ENCODE data around the gene C2CD5.

C2CD5 gene

GRCh38 chr12:22410486-22410885 is 133.9 kb downstream of the C2CD5 start:
- no peaks in the 10 kb centered on the region for H3K9me2 ChIP-seq (replicated peaks; ENCODE audit: insufficient read depth, low read length)
- H3K4me3 ChIP-seq (ENCODE audit: insufficient read depth, low read length, poor library complexity, severe bottlenecking), result no peak overlapping the region
- H3K9me3 ChIP-seq (ENCODE audit: insufficient read depth, low read length), result no peaks in the 10 kb centered on the region
- TF ChIP-seq EZH2phosphoT487 (conservative IDR thresholded peaks at IDR 0.05; ENCODE audit: low read length), result no peak
- TF ChIP-seq, protein P1, sequence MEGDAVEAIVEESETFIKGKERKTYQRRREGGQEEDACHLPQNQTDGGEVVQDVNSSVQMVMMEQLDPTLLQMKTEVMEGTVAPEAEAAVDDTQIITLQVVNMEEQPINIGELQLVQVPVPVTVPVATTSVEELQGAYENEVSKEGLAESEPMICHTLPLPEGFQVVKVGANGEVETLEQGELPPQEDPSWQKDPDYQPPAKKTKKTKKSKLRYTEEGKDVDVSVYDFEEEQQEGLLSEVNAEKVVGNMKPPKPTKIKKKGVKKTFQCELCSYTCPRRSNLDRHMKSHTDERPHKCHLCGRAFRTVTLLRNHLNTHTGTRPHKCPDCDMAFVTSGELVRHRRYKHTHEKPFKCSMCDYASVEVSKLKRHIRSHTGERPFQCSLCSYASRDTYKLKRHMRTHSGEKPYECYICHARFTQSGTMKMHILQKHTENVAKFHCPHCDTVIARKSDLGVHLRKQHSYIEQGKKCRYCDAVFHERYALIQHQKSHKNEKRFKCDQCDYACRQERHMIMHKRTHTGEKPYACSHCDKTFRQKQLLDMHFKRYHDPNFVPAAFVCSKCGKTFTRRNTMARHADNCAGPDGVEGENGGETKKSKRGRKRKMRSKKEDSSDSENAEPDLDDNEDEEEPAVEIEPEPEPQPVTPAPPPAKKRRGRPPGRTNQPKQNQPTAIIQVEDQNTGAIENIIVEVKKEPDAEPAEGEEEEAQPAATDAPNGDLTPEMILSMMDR (IDR thresholded peaks at IDR 0.05; ENCODE audit: insufficient read depth, low read length, poor library complexity, severe bottlenecking), result no peak
- no peaks in the 10 kb centered on the region for H3K27me3 ChIP-seq (ENCODE audit: low read length)
- no peaks in the 10 kb centered on the region for H4K20me1 ChIP-seq (ENCODE audit: low read depth, low read length)
- no peak overlapping the region for H3K9ac ChIP-seq (ENCODE audit: low read length)
- H2AFZ ChIP-seq (ENCODE audit: low read depth, low read length, severe bottlenecking), result no peak overlapping the region
- no peaks in the 10 kb centered on the region for H3F3A ChIP-seq (ENCODE audit: insufficient read depth)
- H3K79me2 ChIP-seq (ENCODE audit: insufficient read depth, low read length), result no peaks in the 10 kb centered on the region
- no peak overlapping the region for H3K4me2 ChIP-seq (ENCODE audit: low read depth, low read length, poor library complexity, severe bottlenecking)
- H3K27ac ChIP-seq (ENCODE audit: low read depth, low read length), result no peak overlapping the region
- no peaks in the 10 kb centered on the region for H3K36me3 ChIP-seq (ENCODE audit: low read length)

GRCh38 chr12:22409377-22410164 is 134.8 kb downstream of the C2CD5 start:
- Histone ChIP-seq H3K9ac (ENCODE audit: low read length) (no peak overlapping the region), H3K27me3 (ENCODE audit: low read length) (no peaks in the 10 kb centered on the region), H4K20me1 (ENCODE audit: low read depth, low read length) (no peaks in the 10 kb centered on the region), H3K27ac (ENCODE audit: low read depth, low read length) (no peak overlapping the region), H3K4me2 (ENCODE audit: low read depth, low read length, poor library complexity, severe bottlenecking) (no peak overlapping the region), H3F3A (ENCODE audit: insufficient read depth) (no peaks in the 10 kb centered on the region), H3K4me3 (ENCODE audit: insufficient read depth, low read length, poor library complexity, severe bottlenecking) (no peak overlapping the region), H3K36me3 (ENCODE audit: low read length) (no peaks in the 10 kb centered on the region), H3K79me2 (ENCODE audit: insufficient read depth, low read length) (no peaks in the 10 kb centered on the region), H3K9me3 (ENCODE audit: insufficient read depth, low read length) (no peaks in the 10 kb centered on the region), H3K9me2 (replicated peaks; ENCODE audit: insufficient read depth, low read length) (no peaks in the 10 kb centered on the region), H2AFZ (ENCODE audit: low read depth, low read length, severe bottlenecking) (no peak overlapping the region)
- TF ChIP-seq EZH2phosphoT487 (conservative IDR thresholded peaks at IDR 0.05; ENCODE audit: low read length), result no peak
- TF ChIP-seq, protein P1 (IDR thresholded peaks at IDR 0.05; ENCODE audit: insufficient read depth, low read length, poor library complexity, severe bottlenecking), result no peak

DNA sequence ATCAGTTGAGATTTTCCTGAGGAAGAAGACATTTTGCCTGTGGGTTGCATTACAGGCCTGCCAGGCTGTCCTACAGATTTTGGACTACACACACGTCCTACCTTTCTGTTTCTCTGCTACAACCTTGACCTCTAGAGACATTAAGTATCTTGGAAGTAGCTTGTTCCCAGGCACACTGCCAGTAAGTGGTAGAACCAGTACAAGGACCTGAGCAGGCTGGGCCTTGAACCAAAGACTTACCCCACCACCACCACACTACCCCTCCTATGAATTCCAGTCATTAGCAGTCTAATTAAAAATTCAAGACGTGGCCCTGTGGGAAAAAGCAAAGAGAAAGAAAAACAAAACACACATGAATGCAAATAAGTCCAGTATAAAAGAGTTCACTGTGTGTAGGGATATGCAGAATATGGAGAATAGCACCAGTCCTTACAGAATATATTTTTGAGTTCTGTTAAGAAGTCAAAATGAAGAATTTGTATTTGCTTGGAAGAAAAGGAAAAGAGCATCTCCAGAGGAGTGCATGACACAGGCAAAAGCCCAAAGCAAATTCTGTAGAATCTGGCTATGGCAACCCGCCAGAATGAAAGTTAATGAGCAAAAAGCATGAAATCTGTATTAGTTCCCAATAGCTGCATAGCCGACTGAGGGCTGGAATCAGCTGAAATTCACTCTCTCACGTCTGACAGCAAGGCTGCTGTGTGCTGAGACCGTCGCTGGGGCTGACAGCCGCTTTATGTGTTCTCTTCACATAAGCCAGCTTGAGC is 135.5 kb downstream of the C2CD5 start:
- H3K27me3 ChIP-seq (ENCODE audit: low read length), result no peaks in the 10 kb centered on the region
- H3K79me2 ChIP-seq (ENCODE audit: insufficient read depth, low read length), result no peaks in the 10 kb centered on the region
- no peaks in the 10 kb centered on the region for H3K9me2 ChIP-seq (replicated peaks; ENCODE audit: insufficient read depth, low read length)
- no peak overlapping the region for H2AFZ ChIP-seq (ENCODE audit: low read depth, low read length, severe bottlenecking)
- H3K4me3 ChIP-seq (ENCODE audit: insufficient read depth, low read length, poor library complexity, severe bottlenecking), result no peak overlapping the region
- no peaks in the 10 kb centered on the region for H4K20me1 ChIP-seq (ENCODE audit: low read depth, low read length)
- no peaks in the 10 kb centered on the region for H3K9me3 ChIP-seq (ENCODE audit: insufficient read depth, low read length)
- H3K4me2 ChIP-seq (ENCODE audit: low read depth, low read length, poor library complexity, severe bottlenecking), result no peak overlapping the region
- H3K36me3 ChIP-seq (ENCODE audit: low read length), result no peaks in the 10 kb centered on the region
- no peaks in the 10 kb centered on the region for H3F3A ChIP-seq (ENCODE audit: insufficient read depth)
- H3K27ac ChIP-seq (ENCODE audit: low read depth, low read length), result no peak overlapping the region
- no peak for TF ChIP-seq EZH2phosphoT487 (conservative IDR thresholded peaks at IDR 0.05; ENCODE audit: low read length)
- TF ChIP-seq, protein P1 (IDR thresholded peaks at IDR 0.05; ENCODE audit: insufficient read depth, low read length, poor library complexity, severe bottlenecking), result no peak
- no peak overlapping the region for H3K9ac ChIP-seq (ENCODE audit: low read length)

Measured in SU-DHL-6 (cell line).